Spleen (tissue), 7 donors: ENCODE measurements around the gene S100A5.

ENCODE experiments used
- CTCF ChIP-seq, 11 experiments: fragments of 200-600 bp in 7 of 11; fragments of 450-650 bp in 4 of 11; sonication (generic) in 4 of 11; IDR thresholded peaks in 8 of 11; conservative IDR thresholded peaks in 3 of 11; 1 replicate in 7 of 11; 2 replicates in 4 of 11; pipeline versions ENCODE4 v1.4.0 to v1.8.0; 2016 to 2021; ENCODE audit warnings: antibody characterized with exemption in 11 of 11, inconsistent platforms in 4 of 11, mild to moderate bottlenecking in 1 of 11
- POLR2A ChIP-seq, 3 donors: fragments of 450-650 bp; IDR thresholded peaks; one replicate each; pipeline ENCODE4 v1.5.1; 2017; ENCODE audit warnings: antibody characterized with exemption in 3 of 3, mild to moderate bottlenecking in 1 of 3
- donor health status: DM: no; HTN: no; CAD: no; lungs with moderate emphysema.
- donor health status: DM: no; HTN: no; CAD: no.
- donor health status: DM: no; HTN: no; CAD: no.

- TF ChIP-seq CTCF (IDR thresholded peaks at IDR 0.05 in 8 of 11, conservative IDR thresholded peaks at IDR 0.05 in 3 of 11): no peak
- no peak for TF ChIP-seq POLR2A (IDR thresholded peaks at IDR 0.05)
Observed at GRCh38 chr1:153569465-153569864, 28.7 kb upstream of the S100A5 start.
